Ishikawa (cell line): ENCODE measurements around the gene RPGRIP1L.

ENCODE experiments used
- CEBPB ChIP-seq: IDR thresholded peaks from 2 replicates; pipeline ENCODE4 v1.6.1; 2012
- MAX ChIP-seq: IDR thresholded peaks from 2 replicates; pipeline ENCODE4 v1.6.1; 2012
- RAD21 ChIP-seq: IDR thresholded peaks from 2 replicates; pipeline ENCODE4 v1.6.1; 2012; ENCODE audit warnings: low read depth

- TF ChIP-seq RAD21 (no peak), CEBPB (no peak), MAX (no peak)
These were observed 131.9 kb downstream of the RPGRIP1L start for GRCh38 chr16:53571763-53572162.
